ENCODE data around the gene TRIM25.
"Not testable (repeated sequence)": the region's sequence is repeated elsewhere in the genome, so short reads cannot be mapped to it uniquely, and the experiment has no call there.

Gene TRIM25, protein sequence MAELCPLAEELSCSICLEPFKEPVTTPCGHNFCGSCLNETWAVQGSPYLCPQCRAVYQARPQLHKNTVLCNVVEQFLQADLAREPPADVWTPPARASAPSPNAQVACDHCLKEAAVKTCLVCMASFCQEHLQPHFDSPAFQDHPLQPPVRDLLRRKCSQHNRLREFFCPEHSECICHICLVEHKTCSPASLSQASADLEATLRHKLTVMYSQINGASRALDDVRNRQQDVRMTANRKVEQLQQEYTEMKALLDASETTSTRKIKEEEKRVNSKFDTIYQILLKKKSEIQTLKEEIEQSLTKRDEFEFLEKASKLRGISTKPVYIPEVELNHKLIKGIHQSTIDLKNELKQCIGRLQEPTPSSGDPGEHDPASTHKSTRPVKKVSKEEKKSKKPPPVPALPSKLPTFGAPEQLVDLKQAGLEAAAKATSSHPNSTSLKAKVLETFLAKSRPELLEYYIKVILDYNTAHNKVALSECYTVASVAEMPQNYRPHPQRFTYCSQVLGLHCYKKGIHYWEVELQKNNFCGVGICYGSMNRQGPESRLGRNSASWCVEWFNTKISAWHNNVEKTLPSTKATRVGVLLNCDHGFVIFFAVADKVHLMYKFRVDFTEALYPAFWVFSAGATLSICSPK

DNA sequence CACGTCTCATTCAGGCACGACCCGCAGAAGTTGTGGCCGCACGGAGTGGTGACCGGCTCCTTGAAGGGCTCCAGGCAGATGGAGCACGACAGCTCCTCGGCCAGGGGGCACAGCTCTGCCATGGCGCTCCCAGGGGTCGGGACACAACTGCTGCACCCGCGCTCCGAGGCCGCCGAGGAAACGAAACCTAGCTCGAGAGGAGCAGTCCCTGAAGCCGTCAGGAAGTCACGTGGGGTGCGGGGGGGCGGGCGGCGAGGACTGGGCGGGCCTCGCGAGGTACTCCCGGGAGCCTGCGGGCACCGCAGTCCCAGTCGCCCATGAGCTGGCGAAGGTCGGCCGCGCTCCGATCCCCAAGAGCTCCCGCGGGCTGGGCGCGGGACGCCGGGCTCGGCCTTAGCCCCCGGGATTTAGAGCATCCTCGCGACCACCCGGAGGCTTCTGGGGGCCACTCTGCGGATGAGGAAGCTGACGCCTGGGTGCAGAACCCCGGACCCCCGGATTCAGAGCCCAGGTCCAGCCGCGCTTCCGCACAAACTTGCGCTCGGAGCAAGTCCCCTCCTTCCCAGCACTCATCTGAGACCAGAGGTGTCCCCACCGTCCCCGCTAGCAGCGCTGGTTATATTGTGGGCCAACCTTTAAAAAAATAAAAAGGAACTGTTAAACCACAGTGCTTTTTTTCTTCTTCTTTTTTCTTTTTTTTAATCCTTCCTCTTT, at the start of gene TRIM25:
Gene TRIM25 (minus strand): TSS at position 183 of the 714 bp plus-strand sequence. CDS start 61 bp downstream, at position 122.
- DNase-seq, result peak; percentile 87

GRCh38 chr17:56960596-56961538, 47.0 kb upstream of the TRIM25 start, which contains the start of gene COIL:
COIL (minus strand) TSS chr17:56961050; CDS start chr17:56961019, 31 bp downstream.
- DNase-seq, result peak; percentile 89

GRCh38 chr17:56956992-56957391, 43.1 kb upstream of the TRIM25 start:
- no peak for DNase-seq

- no peak for DNase-seq
These were observed 35.7 kb upstream of the TRIM25 start for GRCh38 chr17:56949595-56949994.

DNA sequence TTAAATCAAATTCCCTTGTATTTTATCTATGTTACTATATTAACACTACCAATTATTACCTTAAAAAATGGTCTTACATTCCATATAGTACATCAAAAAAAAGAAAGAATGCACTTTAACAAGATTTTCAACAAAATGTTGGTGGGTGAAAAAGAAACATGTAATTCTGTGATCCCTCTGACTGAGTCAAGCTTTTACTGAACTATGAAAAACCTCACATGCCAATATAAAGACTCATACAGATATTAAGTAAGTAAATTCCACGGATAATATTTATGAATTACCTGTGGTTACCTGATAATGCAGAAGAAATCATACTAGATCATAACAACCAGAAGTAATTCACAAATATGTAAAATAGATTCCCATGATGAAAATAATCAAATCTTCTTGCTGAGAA, 34.6 kb upstream of the TRIM25 start:
- no peak for DNase-seq

GRCh38 chr17:56947741-56948140, 33.9 kb upstream of the TRIM25 start:
- no peak for DNase-seq

DNA sequence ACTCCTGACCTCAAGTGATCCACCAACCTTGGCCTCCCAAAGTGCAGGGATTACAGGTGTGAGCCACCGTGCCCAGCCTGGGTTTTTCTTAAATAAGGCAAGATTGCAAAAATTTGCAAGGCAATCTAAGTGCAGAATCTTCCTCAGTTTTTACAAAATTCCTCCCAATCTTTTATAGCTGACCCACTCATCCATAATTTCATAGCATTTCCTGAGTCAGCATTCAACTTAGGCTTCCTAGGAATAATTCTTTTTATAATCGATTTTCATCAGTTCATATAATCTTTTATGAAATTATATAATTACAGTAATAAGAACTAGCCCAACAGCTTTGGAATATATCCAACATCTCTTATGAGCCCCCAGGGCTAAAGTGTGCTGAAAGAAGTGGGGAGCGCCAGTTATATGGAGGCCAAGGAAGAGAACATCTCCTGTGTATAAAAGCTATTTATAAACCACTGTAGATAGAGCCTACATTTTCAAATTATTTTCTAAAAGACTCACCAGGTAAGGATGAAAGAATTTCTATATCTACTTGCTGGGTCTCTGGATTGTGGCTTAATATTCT, 32.2 kb upstream of the TRIM25 start:
- no peak for DNase-seq

DNA sequence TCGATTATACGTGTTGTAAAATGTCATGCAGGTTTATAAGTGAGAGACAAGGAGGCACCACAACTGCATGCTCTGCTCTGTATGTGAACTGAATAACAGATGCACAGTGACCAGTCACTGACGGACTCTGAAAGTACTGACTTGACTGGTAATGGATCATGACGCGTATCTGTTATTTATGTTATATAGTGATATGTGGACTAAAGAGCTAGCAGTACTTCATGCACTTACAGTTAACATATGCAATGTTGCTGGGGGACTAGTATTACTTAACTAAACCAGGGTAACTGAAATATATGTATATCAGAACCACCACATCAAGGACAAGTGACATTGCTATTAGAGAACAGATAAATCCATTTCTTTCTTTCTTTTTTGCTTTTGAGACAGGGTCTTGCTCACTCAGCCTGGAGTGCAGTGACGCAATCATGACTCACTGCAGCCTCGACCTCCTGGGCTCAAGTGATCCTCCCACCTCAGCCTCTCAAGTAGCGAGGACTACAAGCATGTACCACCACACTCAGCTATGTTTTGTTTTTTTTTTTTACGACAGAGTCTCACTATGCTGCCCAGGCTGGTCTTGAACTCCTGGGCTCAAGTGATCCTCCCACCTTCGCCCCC, 29.8 kb upstream of the TRIM25 start:
- no peak for DNase-seq

GRCh38 chr17:56939869-56940484, 26.1 kb upstream of the TRIM25 start:
- peak; percentile 66 for DNase-seq

DNA sequence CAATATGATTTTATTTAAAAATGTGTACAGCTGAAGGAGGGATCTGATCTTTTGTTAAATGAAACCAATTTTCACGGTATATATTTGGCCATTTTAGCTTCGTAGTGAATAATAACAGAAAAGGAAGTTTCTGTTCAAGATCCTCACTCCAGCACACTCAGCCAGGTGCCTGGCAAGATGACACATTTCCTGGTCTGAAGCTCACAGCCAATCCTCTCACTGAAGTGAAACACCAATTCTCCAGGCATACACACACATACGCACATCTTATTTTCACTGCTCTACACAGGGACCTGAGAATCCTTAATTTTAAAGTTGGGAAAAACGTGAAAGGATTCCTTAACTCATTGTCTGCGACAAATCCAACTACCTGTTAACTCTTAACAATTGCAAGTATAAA, 24.4 kb upstream of the TRIM25 start:
- DNase-seq, result not testable (repeated sequence)

DNA sequence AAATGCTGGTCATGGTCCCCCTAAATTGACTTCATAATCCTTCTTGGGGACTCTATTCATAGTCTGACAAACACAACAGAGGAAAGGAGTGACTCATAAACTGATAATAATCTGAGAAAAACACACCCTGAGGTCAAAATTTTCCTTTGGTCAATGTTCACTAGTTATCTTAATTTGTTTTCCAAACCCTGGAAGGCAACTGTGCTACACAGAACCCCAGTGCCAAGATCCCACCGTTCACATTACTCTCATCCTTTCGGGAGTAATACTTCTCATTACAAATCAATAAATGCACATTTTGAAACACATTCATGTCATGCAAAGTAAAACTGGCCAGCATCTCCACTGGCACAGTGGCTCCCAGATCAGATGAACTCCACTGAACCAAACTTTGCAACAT, 23.8 kb upstream of the TRIM25 start:
- DNase-seq, result no peak

DNA sequence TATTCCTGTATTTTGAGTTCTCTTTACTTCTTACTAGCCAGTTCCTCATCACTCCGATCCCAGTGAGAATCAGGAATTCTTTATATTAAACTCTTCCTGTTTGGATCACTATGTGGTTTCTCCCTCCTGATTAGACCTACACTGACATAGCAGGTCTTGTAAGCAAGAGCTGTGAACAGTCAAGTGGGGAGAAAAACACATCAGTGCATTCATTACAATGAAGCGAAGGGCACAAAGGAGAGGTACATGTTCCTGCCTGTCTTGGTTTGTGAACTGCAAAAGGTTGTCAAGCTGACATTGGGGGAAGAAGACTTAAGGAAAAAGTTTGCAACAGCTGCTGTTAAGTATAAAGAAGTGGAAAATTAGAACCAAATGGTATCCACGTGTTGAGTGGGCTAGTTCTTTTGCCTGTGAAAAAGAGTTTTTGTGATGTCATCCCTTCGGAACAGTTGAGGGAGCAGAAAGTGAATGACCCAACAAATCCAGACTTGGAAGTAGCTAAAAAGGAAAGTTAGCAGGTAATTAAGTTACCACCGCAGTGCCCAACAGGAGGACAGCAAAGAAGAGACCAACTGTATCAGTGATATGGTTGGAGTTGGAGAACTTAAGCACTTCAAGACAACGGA, 23.0 kb upstream of the TRIM25 start:
- DNase-seq, result no peak

- DNase-seq, result no peak
These were observed 21.6 kb upstream of the TRIM25 start for GRCh38 chr17:56935461-56935860.

DNA sequence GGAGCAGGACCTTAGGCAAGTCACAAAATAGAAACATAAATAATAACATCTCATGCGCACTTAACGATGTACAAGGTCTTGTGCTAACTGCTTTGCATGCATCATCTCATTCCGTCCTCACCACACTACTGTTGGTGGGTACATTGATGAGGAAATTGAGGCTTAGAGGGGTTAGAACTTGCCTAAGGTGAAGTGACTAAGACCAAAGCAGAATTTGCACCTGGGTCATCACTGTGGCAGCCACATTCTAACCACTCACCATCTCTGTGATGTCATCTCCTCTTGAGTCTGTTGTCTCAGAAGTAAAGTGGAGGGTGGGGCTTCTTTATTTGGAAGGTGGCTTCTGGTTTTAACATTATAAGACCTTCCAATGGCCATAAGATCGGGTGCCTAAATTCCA, 20.4 kb upstream of the TRIM25 start:
- no peak for DNase-seq

- DNase-seq, result no peak
These were observed 20.0 kb upstream of the TRIM25 start for GRCh38 chr17:56933868-56934267.

DNA sequence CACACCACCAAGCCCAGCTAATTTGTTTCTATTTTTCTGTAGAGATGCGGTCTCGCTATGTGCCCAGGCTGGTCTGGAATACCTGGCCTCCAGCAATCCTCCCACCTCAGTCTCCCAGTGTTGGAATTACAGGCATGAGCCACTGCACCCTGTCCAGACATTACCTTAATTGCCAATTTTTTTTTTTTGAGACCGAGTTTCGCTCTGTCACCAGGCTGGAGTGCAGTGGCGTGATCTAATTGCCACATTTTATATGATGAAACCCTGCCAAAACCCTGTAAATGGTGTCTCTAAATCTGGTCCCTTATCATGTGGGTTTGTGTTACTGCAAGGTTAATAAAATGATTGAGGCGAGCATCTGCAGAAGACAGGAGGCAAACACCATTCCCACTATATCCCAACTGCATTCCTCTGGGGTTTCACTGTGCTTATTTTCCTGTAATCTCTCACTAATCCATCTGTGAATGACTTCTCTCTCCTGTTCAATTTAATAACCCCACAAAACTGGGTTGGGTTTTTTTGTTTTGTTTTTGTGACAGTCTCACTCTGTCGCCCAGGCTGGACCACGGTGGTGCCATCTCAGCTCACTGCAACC, 19.4 kb upstream of the TRIM25 start:
- DNase-seq, result no peak

- DNase-seq, result no peak
These were observed 17.0 kb upstream of the TRIM25 start for GRCh38 chr17:56930739-56931337.

- DNase-seq, result peak; percentile 13
These were observed 15.6 kb upstream of the TRIM25 start for GRCh38 chr17:56929362-56929969.

- DNase-seq, result no peak
These were observed 14.7 kb upstream of the TRIM25 start for GRCh38 chr17:56928586-56928985.
